NB4 (cell line): ENCODE data around the gene PGAM2.

Experiments
- DNase-seq: peaks from one replicate; pipeline ENCODE4 v3.0.0; 2010; ENCODE audit warnings: low read depth
- H3K4me3 ChIP-seq: one replicate; pipeline ENCODE4 v1.5.1; 2011; ENCODE audit warnings: mild to moderate bottlenecking, low read depth, low read length, moderate library complexity
- CTCF ChIP-seq: IDR thresholded peaks from one replicate; pipeline ENCODE4 v1.5.1; 2012; ENCODE audit warnings: low read depth, low read length
- MAX ChIP-seq: IDR thresholded peaks from 2 replicates; pipeline ENCODE4 v1.6.1; 2011; ENCODE audit warnings: low read depth, low read length
- MYC ChIP-seq: IDR thresholded peaks from 2 replicates; pipeline ENCODE4 v1.6.1; 2011; ENCODE audit warnings: low read depth, low read length
- POLR2A ChIP-seq: IDR thresholded peaks from 2 replicates; pipeline ENCODE4 v1.6.1; 2011; ENCODE audit warnings: mild to moderate bottlenecking; ENCODE audit not compliant: insufficient read length; ENCODE audit errors: extremely low read depth

The PGAM2 gene

GRCh38 chr7:44068054-44068453, 2.7 kb upstream of the PGAM2 start:
- H3K4me3 ChIP-seq, result no peak overlapping the region
- DNase-seq, result no peak
- TF ChIP-seq POLR2A, result no peak
- no peak for TF ChIP-seq CTCF
- no peak for TF ChIP-seq MAX
- no peak for TF ChIP-seq MYC

DNA sequence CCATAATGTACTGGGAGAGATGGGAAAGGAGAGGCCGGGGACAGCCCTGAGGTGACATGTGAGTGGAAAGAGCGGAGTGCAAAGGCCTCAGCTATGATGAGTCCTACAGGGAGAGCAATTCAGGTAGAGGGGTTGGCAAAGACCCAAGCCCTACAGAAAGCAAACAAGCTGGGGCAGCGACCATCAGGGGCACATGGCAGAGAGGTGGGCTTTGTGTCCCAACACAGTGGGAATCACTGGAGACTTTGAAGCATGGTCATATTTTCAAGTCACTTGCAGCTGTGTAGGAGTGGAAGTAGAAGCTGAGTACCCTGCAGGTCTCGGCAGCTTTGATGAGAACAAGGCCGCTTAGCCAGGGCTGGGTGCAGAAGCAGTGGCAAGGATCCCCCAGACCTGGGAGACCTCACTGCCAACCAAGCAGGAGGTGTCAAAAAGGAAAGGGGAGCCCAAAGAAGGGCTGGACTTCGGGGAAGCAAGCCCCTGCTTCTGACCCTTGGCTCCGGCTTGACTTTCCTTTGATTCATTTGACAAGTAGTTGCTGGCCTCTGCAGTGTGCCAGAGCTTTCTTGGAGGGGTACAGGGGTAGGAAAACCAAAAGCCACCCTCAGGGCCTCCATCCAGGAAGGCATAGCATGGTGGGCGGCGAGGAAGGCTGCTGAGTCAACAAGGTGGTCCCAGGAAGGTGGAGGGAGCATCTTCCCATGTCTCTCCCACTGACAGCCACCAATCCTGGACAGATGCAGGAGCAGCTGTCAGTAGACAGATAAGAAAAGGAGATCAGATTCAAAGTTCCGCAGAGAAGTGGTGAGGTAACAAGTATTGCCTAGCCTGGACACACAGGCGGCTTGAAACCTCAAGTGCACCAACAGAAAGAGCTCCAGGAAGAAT, 1.9 kb upstream of the PGAM2 start:
- peak; percentile 33 for DNase-seq
- H3K4me3 ChIP-seq, result no peak overlapping the region
- no peak for TF ChIP-seq CTCF
- TF ChIP-seq MAX, result no peak

DNA sequence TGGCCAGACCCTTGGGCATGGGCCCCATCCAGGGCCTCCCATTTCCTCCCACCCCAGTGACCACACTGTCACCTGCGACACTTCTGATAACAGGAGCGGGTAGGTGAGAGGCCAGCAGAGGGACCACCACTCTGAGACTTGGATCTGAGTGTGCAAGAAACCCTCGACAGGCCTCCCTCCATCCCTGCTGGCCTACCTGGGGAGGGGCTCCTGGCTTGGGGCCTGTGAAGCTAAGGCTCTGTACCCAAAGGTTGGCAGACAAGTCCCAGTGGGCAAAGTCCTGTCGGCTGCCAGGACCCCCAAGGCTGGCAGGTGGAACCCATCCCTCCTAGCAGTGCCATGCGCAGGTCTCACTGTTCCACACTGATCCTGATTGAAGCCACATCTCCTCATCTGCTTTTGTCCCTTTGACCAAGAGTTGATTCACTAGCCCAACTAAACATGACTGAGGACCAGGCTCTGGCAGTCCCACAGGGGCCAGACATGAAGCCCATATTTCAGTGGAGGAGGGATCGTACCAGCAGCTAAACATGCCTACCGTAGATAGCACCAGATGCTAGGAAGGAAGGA, 1.2 kb upstream of the PGAM2 start:
- peak; percentile 26 for DNase-seq
- TF ChIP-seq MYC, result no peak
- TF ChIP-seq MAX, result no peak
- no peak for TF ChIP-seq POLR2A
- TF ChIP-seq CTCF, result no peak
- no peak overlapping the region for H3K4me3 ChIP-seq

- no peak overlapping the region for H3K4me3 ChIP-seq
- DNase-seq, result no peak
- no peak for TF ChIP-seq CTCF
- TF ChIP-seq POLR2A, result no peak
- no peak for TF ChIP-seq MYC
- no peak for TF ChIP-seq MAX
Observed at GRCh38 chr7:44066111-44066460, 719 bp upstream of the PGAM2 start.

DNA sequence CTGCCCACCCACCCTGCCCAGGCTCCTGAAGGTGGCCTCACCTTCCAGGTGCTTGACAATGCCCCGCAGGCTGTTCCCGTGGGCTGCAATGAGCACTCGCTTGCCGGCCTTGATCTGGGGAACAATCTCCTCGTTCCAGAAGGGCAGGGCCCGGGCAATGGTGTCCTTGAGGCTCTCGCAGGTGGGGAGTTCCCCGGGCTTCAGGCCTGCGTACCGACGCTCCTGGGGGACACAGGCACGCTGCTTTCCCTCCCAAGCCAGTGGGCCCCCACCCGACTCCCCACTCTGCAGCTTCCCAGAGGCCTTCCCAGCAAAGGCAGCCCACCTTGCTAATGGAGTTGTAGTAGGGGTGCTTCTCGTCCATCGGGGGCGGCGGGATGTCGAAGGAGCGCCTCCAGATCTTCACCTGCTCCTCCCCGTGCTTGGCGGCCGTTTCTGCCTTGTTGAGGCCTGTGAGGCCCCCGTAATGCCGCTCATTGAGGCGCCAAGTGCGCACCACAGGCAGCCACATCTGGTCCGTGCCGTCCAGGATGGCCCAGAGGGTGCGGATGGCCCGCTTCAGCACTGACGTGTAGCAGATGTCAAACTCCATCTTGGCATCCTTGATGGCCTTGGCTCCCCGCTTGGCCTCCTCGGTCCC, 456 bp downstream of the PGAM2 start:
- DNase-seq, result no peak
- TF ChIP-seq MYC, result no peak
- TF ChIP-seq CTCF, result no peak
- TF ChIP-seq MAX, result no peak
- TF ChIP-seq POLR2A, result no peak

More for the DNA sequence above, 456 bp downstream of the PGAM2 start:
- no peak overlapping the region for H3K4me3 ChIP-seq
